NCI-H446 (cell line): ENCODE results near the gene FFAR2.

ENCODE experiments used
- DNase-seq, 2 experiments: peaks; one replicate each; lab custom pipeline; 2025; lab: John Stamatoyannopoulos, UW

Gene FFAR2

GRCh38 chr19:35425682-35426081 is 22.4 kb upstream of the FFAR2 start:
- DNase-seq, result no peak

DNA sequence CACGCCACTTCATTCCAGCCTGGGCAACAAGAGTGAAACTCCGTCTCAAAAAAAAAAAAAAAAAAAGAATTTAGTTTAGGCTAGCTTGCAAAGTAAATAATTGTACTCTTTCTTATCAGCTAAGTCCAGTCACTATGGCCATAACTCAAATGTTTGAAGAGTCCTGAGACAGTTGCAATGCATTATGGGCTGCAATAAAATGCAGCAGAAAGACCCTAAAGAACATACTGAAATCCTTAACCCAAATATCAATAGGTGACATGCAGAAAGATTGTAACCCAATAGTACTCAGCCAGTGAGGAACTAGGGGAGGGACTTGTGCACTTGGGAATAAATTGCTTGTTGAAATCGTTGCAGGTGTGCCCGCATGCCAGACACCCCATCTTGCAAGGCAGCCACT is 20.9 kb upstream of the FFAR2 start:
- DNase-seq, result no peak

- DNase-seq, result no peak
Measured at GRCh38 chr19:35429698-35430408, 18.2 kb upstream of the FFAR2 start.

DNA sequence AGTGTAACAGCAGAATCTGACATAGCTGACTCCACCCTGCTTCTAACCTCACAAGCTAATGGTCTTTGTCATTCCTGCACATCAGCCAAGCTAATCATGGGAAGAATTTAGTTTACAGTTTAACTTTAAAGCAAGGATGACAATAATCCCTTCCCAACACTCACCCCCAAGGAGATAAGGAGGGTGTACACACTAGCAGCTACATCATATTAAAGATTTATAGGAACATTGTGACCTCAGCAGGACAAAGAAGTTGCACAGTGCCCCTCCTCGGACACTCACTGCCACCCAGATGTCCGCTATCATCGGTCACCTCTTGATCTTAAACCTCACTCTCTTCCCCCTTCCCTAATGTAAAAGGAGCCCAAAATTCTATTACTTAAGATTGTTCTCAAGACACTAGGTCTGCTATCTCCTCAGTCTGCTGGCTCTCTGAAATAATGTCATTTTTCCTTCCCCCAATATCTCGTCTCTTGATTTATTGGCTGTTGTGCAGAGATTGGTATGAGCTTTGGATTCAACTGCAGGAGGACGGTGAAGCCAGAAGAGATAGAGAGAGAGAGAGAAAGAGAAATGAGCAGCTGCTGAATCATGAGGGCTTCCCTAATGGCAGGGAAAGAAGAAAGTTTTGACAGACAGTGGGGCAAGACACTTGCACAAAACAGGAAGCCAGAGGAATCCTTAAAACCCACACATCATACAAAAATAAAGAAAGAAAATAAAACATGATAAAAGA is 17.5 kb upstream of the FFAR2 start:
- DNase-seq, result no peak

DNA sequence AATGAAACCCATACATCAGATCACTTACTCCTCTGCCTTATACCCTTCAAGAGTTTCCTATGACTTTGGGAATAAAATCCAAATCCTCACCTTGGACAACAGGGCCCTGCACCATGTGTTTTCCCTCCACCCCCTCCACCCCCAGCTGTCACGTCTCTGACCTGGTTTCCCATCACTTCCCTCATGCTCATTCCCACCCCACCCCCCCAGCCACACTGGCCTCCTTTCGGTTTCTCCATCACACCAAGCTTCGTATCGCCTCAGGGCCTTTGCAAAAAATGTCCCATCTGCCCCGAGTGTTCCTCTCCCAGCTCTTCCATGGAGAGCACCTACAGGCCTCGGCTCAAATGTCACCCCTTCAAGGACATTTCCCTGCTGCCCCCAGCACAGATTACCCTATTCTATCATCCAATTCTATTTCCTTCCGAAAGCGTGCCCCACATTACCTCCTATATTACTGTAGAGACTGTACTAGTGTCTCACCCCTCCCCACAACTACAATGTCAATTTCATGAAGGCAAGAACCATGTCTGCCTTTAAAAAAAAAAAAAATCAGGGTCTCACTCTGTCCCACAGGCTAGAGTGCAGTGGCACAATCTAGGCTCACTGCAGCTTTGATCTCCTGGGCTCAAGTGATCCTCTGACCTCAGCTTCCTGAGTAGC is 16.8 kb upstream of the FFAR2 start:
- no peak for DNase-seq

- no peak for DNase-seq
Measured at GRCh38 chr19:35432911-35433310, 15.1 kb upstream of the FFAR2 start.

- DNase-seq, result no peak
Measured at GRCh38 chr19:35433448-35433847, 14.6 kb upstream of the FFAR2 start.

- DNase-seq, result no peak
Measured at GRCh38 chr19:35435896-35436295, 12.2 kb upstream of the FFAR2 start.

DNA sequence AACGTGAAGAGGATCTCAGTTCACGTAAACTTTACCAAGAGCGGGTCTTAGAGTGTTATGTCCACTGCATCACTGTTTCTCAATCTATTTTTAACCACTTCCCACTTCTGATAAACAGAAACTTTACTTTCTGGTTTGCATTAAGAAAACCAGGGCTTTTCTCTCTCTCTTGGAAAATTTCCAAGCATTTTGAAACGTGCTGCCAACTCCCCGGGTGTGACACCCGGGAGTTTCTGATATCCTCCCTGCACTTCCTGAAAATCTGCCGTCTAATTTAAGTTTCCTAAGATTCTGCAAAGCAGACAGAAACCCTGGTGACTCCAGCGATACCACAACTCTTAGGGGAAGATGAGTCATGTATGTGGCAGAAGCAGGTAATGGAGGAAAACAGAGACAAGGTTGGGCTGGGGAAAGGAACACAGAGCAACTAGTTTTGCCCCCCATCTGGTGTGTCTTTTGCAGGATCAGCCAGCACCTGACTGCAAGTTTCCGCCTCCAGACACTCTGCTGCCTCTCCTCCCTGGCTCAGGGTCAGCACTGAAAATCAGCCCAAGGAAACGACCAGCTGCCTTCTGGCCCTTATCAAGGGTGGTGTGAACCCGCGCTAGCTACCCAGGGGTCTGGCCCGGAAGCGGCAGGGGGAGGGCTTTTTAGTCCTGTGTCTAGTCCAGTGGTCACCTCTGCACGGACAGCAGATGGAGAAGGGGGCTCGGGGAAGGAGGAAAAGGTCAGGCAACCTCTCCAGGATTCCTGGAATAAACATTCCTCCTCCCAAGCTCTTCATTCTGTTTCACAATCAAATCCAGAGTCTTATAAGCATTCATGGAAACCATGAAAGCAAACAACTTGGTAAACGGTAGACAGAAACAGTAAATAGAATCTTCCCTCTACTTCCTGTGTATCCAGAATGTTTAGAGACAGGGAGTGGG is 11.3 kb upstream of the FFAR2 start:
- DNase-seq, result peak in 1 of 2 experiments; percentile 10

DNA sequence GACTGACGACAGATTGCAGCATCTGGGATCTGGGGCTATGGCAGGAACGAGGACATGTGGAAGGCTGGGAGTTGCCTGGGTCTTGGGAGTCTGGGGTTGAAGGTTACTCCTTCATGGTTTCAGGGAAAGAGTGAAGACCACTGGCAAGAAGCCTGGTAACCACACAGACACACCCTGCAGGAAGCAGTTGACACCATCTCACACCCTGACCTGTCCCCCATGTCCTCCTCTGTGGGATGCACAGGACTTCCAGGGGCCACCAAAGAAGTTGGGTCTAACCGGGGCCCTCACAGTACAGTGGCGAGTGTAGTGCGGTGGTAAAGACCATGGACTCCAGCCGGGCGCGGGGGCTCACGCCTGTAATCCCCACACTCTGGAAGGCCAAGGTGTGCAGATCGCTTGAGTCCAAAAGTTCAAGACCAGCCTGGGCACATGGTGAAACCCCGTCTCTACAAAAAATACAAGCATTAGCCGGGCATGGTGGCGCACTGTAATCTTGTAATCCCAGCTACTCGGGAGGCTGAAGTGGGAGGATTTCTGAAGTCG is 10.6 kb upstream of the FFAR2 start:
- DNase-seq, result no peak

- DNase-seq, result no peak
Measured at GRCh38 chr19:35438096-35438495, 10.0 kb upstream of the FFAR2 start.

GRCh38 chr19:35438527-35438926 is 9.5 kb upstream of the FFAR2 start:
- no peak for DNase-seq

- DNase-seq, result no peak
Measured at GRCh38 chr19:35439921-35440320, 8.1 kb upstream of the FFAR2 start.

GRCh38 chr19:35442091-35442490 is 6.0 kb upstream of the FFAR2 start:
- DNase-seq, result no peak

- DNase-seq, result no peak
Measured at GRCh38 chr19:35444735-35445134, 3.3 kb upstream of the FFAR2 start.

DNA sequence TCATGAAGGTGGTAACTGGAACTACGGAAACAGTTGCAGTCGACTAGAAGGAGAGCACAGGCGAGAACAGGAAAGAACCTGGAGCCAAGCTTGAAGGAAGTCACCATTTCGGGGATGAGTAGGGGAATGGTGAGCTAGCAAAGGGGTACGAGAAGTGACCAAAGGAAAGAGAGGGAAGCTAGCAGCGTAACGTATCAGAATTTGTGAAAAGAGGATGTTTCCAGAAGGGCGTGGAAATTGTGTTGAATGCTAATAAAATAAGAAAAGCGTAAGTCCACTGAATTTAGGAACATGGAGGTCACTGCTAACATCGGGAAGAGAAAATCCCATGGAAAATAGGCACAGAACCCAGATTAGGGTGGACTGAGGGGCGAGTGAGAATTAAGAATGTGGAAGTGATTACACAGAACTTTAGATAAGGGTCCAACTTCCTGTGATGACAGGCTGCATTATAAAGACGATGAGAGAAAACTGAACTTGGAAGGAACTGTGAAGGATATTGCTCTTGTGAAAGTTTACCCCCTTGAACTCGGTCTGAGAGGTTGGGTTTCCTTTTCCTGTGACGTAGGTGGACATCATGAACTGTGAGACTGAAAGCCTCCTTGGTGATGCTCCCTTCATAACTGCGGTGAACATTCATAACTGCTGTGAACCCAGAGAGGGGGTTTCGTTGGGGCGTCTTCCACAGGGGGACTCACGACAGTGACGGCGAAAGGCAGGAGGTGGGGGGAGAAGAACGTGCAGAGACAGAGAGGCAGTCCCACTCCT is 2.0 kb upstream of the FFAR2 start:
- DNase-seq, result no peak

GRCh38 chr19:35449359-35450043 is 1.4 kb downstream of the FFAR2 start:
- no peak for DNase-seq

- no peak for DNase-seq
Measured at GRCh38 chr19:35451338-35452096, 3.5 kb downstream of the FFAR2 start.

GRCh38 chr19:35454663-35455062 is 6.6 kb downstream of the FFAR2 start:
- DNase-seq, result no peak
